ENCODE results near the gene ECM1.

Gene ECM1

GRCh38 chr1:150507912-150508864 lies at the start of gene ECM1:
TSS of gene ECM1 (plus strand) at chr1:150508109. CDS start at chr1:150508210, 101 bp downstream.
- DNase-seq: no peak

- DNase-seq: peak; percentile 84
These were observed 43.5 kb upstream of the ECM1 start for GRCh38 chr1:150464422-150464826.

DNA sequence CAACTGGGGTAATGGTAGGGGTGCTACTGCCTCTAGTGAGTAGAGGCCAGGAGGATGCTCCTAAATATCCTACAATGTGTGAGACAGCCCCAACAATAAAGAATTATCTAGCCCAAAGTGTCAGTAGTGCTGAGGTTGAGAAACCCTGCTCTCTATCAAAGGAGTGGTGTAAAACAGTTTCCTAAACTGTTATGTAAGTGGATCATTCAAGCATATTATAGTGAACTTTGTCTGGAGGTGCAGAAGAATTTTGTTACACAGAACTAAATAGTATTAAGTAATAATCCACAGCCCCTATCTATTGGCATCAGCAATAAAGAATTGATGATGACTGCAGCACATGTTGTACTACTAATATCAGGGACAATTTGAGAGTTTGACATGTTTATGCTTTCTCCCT lies 40.9 kb upstream of the ECM1 start:
- DNase-seq: no peak

GRCh38 chr1:150469291-150469690 lies 38.6 kb upstream of the ECM1 start:
- no peak for DNase-seq

GRCh38 chr1:150472601-150473200 lies 35.2 kb upstream of the ECM1 start:
- DNase-seq: no peak

DNA sequence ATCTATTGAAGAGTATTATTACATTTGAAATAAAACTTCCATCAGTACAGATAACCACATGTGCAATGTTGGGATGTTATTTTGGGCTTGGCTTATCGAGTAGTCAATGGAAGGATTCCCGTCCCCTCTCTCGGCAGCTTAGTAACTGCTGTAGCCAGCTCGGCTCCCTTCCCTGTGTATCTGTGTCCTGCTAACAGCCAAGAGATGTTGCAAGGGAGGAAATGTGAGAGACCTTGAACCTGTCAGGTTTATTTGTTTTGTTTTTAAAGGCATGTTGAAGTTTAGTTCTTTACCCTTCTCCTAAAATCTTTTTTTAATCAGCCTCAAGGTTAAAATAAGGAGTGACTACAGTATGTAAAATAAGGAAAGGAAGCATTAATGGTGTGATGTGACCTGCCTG lies 34.2 kb upstream of the ECM1 start:
- DNase-seq: no peak

DNA sequence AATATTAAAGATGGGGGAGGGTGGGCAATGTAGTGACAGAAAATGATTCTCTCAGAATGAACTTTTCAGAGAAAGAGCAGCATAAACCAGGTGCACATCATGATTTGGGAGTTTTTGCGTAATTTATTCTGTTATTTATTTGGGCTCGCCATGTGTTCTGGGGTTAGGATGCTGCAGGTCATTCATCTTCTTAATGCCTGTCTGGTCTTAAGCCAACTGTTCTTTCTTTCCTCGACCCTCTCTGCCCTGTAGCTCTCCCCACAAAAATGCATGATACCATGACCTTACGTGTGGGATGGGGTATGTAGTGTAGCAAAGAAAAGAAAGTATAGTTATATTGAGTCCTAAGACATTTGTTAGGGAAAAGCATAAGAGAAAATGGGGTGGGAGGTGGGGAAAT lies 33.0 kb upstream of the ECM1 start:
- DNase-seq: no peak

DNA sequence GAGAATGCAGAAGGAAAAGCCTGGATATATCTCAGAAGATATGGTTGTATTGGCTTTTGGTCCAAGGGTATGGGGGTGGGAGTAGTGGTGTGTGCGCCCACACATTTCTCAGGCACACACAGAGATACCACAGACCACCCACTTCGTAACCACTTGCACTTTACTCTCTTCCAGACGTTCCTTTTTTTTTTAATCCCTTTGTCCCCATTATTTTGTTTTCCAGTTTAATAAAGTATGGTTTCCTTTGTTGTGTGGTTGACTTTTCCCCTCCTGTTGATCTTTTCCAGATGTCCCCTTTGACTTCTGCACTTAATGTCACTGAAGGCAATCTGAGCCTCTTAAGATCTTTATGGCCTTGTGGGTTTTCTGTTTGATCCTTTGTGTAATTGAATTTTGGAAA lies 31.2 kb upstream of the ECM1 start:
- no peak for DNase-seq

GRCh38 chr1:150477320-150477719 lies 30.6 kb upstream of the ECM1 start:
- DNase-seq: no peak

- no peak for DNase-seq
These were observed 30.2 kb upstream of the ECM1 start for GRCh38 chr1:150477733-150478132.

DNA sequence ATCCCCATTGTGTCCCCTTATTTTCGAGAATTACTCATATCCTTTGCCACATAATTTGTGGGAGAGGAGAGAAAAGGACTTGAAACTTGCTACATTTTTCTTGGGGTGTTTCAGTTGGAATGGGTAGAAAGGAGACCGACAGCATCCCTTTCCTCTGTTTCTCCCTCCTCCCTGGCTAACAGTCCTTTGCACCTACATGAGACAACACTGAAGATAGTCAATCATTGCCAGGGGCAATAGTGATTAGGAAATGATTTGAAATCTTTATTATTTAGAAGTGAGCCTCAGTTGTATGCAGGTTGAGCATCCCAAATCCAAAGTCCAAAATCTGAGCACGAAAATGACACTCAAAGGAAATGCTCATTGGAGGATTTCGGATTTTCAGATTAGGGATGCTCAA lies 28.5 kb upstream of the ECM1 start:
- no peak for DNase-seq

DNA sequence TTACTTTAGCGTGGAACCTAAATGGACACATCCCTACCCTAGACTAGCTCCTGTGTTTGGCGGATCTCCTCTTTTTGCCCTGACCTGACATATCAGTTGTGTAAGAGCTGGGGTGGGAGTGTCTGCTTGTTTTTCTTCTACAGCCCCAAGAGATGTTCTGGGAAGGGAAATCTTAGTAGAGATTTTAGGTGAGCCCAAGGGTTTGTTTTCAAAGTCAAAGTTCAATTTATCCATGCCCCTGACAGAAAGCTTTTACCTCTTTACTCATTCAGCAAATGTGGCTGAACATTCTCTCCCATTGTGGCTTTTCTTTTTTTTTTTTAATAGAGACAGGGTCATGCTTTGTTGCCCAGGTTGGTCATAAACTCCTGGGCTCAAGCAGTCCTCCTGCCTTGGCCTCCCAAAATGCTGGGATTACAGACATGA lies 28.0 kb upstream of the ECM1 start:
- no peak for DNase-seq

DNA sequence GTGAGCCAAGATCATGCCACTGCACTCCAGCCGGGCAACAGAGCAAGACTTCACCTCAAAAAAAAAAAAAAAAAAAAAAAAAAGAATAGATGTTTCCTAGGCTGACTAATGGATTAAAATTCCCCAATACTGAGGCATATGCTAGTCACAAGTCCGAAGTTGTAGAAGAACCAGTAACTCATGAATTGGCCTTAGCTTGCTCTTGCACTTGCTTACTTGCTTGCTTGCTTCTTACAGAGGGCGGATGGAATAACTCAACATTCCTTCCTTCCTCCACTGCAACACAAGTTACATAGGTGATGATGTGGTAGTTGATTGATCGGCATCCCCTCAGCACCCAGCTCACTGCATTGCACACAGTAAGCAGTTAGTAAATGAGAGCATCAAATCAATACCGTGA lies 23.5 kb upstream of the ECM1 start:
- no peak for DNase-seq

- DNase-seq: no peak
These were observed 23.0 kb upstream of the ECM1 start for GRCh38 chr1:150484861-150485260.

DNA sequence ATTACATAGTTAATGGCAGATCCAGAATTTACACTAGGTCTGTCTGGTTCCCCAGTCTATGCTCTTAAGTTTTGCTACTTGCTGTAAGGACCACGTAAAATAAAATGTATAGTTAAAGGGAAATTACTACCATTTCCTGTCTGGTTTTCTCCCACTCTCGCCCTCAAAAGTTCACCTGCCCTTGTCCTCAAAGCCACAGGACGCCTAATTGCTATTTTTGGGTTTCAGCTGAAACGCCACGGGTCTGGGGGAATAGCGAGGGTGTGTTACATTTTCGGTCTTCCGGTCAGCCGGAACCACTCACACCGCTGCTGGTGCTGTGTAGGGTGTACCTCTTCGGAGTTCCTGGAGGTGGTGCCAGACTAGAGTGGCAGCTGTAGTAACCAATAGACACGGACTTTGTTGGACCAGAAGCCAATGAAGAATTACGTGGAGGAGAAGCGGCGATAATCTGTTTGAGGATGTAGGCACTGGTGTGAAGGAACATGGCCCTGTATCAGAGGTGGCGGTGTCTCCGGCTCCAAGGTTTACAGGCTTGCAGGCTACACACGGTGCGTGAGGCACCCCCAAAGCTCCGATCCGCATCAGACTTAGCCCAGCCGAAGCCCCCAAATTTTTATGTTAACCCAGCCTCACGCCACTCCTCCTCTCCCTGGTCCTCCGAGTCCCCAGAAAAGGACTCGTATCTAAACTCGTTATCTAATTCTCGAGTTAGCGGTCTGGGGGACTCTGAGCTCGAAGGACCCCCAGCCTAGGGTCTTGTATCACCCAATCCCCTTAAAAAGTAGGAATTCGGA lies 20.7 kb upstream of the ECM1 start, which contains the start of gene TARS2:
TARS2 (plus strand) TSS at position 454 of the 797 bp plus-strand sequence; CDS start at position 486, 32 bp downstream.
- peak; percentile 98 for DNase-seq

DNA sequence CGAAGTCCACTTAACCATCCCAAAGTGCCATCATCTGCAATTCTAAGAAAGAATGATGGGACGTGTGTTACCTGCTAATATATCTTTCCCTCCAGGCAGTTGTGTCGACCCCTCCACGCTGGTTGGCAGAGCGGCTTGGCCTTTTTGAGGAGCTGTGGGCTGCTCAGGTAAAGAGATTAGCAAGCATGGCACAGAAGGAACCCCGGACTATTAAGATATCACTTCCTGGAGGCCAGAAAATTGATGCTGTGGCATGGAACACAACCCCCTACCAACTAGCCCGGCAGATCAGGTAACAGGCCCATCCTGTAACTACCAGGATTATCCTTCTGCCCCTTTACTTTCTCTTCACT lies 20.2 kb upstream of the ECM1 start:
- no peak for DNase-seq

DNA sequence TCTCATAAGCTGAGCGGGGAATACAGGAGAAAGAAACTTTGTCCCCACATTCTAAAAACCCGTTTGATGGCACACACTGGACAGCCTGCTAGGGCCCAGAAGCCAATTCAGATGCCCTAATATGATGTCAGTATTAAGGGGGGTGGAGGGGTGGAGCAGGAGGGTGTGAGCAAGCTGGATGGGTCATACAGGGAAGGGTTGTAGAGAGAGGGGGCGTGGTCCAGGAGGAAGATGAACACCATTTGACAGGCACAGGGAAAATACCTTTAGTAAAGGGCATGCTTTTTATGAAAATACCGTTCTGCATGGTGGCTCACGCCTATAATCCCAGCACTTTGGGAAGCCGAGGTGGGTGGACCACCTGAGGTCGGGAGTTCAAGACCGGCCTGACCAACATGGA lies 14.7 kb upstream of the ECM1 start:
- DNase-seq: no peak

- DNase-seq: no peak
These were observed 9.6 kb upstream of the ECM1 start for GRCh38 chr1:150498342-150498741.

DNA sequence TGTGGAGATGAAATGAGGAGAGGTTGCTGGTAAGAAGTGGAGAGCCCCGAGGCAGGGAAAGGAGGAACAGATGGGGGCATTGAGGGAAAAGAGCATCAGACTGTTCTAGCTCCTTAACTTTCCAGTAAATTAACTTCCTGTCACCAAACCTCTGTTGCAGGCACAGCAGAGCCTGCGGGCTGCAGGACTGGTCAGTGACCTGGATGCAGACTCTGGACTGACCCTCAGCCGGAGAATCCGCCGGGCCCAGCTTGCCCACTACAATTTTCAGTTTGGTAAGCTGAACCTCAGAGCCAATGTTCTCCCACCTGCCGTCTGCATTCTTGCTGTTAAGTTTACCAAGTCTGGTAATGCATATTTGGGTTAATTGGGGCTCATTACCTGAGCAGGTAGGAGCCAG lies 2.5 kb upstream of the ECM1 start:
- DNase-seq: no peak

DNA sequence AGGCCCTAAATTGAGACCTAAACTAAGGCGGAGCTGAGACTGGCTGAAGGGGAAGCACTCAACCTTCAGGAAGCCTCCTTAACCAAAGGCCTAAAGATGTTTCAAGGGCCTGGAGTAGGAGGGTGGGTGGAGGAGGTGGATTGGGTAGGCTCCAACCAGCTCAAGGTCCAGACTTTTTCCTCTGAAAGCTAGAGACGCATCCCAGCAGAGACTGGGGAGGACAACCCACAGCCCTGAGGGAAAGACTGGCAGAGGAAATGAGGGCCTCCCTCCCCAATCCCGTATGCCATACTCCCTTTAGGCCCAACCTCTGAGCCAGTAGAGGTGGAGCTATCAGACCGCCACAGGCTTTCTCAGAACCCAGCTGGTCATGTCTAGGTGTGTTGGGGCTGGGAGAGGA lies 1.1 kb downstream of the ECM1 start:
- no peak for DNase-seq

- DNase-seq: no peak
These were observed 3.6 kb downstream of the ECM1 start for GRCh38 chr1:150511551-150511950.

DNA sequence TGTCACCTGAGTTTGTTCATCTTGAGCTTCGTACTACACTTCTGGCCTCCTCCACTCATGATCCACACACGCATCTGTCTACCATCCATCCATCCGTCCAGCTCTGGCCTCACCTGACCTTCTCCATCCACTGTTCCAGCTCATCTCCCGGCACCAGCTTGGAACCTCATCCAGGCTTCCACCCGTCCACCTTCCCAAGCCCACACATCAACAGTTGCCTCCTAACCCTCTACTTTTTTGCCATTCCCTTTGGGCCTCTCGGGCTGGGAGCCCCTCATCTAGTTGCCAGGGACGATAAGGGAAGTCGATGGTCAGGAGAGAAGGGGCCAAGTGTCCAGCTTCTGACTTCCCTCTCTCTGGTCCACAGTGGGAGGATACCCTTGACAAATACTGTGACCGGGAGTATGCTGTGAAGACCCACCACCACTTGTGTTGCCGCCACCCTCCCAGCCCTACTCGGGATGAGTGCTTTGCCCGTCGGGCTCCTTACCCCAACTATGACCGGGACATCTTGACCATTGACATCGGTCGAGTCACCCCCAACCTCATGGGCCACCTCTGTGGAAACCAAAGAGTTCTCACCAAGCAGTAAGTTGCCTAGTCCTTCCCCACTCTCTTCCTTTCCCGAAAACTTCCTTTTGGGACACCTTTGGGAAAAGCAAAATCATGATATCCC lies 4.2 kb downstream of the ECM1 start:
- DNase-seq: no peak

- no peak for DNase-seq
These were observed 4.9 kb downstream of the ECM1 start for GRCh38 chr1:150512846-150513245.

Data from stimulated activated CD4-positive, alpha-beta T cell treated with anti-CD3 and anti-CD28 coated beads, Interleukin-4, amount 100 ng/mL, for 24 hours (primary cell).